CD4-positive, alpha-beta T cell (primary cell): ENCODE data around the gene RUSF1. TPM values are rescaled to one million over a fixed set of nuclear protein-coding genes. Genes with fewer than 3 reads are reported as not detected.

Experiments used
- ATAC-seq: fragments of 200-7000 bp; cut with Tn5 transposase; one replicate; pipeline ENCODE4 v1.10.0; 2022; ENCODE audit warnings: mild to moderate bottlenecking; ENCODE audit not compliant: poor library complexity
- CTCF ChIA-PET: fragments of 350-600 bp; sonication (Branson Sonifier 250); formaldehyde crosslinking; loops from one replicate; lab custom pipeline; 2021; ENCODE audit warnings: antibody characterized with exemption, inconsistent platforms; lab: Charles Lee
- POLR2A ChIA-PET: fragments of 350-600 bp; sonication (Branson Sonifier 250); formaldehyde crosslinking; loops from one replicate; lab custom pipeline; 2021; ENCODE audit warnings: antibody characterized with exemption, inconsistent platforms; lab: Charles Lee
- DNase-seq, 14 experiments: peaks; one replicate each; pipeline ENCODE4 v3.0.0-alpha.2; 2013 to 2020; ENCODE audit warnings: mixed read lengths in 2 of 14
- H3K27ac ChIP-seq, 2 donors: one replicate each; pipeline versions ENCODE4 v1.5.1 to v1.7.0; 2013; ENCODE audit warnings: low read length in 2 of 2, low read depth in 1 of 2, mild to moderate bottlenecking in 1 of 2
- H3K27me3 ChIP-seq, 2 experiments: 1 replicate in 1 of 2; 2 replicates in 1 of 2; pipeline versions ENCODE4 v1.6.1 to v1.7.0; 2013; ENCODE audit warnings: low read length in 2 of 2, control low read depth in 1 of 2, mild to moderate bottlenecking in 1 of 2, moderate library complexity in 1 of 2; ENCODE audit not compliant: insufficient read depth in 2 of 2, control insufficient read depth in 1 of 2
- H3K36me3 ChIP-seq: one replicate; pipeline ENCODE4 v1.6.1; 2013; ENCODE audit warnings: low read length, control low read depth; ENCODE audit not compliant: insufficient read depth
- H3K4me1 ChIP-seq: one replicate; pipeline ENCODE4 v1.6.1; 2013; ENCODE audit warnings: low read length, control low read depth; ENCODE audit not compliant: insufficient read depth
- H3K4me3 ChIP-seq: one replicate; pipeline ENCODE4 v1.5.1; 2013; ENCODE audit warnings: mild to moderate bottlenecking, low read length, moderate library complexity
- H3K9me3 ChIP-seq, 2 experiments: 1 replicate in 1 of 2; 2 replicates in 1 of 2; pipeline versions ENCODE4 v1.6.1 to v1.7.0; 2013; ENCODE audit warnings: low read length in 2 of 2, mild to moderate bottlenecking in 2 of 2, control low read depth in 1 of 2, moderate library complexity in 1 of 2; ENCODE audit not compliant: control insufficient read depth in 1 of 2, insufficient read depth in 1 of 2
- H3K27ac Mint-ChIP-seq: one replicate; pipeline ENCODE4 v1.8.0; 2020; ENCODE audit warnings: mixed read lengths
- H3K27me3 Mint-ChIP-seq: one replicate; pipeline ENCODE4 v1.8.0; 2021; ENCODE audit warnings: mixed read lengths
- H3K36me3 Mint-ChIP-seq: one replicate; pipeline ENCODE4 v1.8.0; 2021; ENCODE audit warnings: low read depth, mixed read lengths
- H3K4me1 Mint-ChIP-seq: one replicate; pipeline ENCODE4 v1.8.0; 2021; ENCODE audit warnings: low read depth, mixed read lengths
- H3K4me3 Mint-ChIP-seq: one replicate; pipeline ENCODE4 v1.8.0; 2020; ENCODE audit warnings: mild to moderate bottlenecking, mixed read lengths
- H3K9me3 Mint-ChIP-seq: one replicate; pipeline ENCODE4 v1.8.0; 2020; ENCODE audit warnings: mixed read lengths
- intact Hi-C, 2 experiments: fragments of 100-400 bp; cut with DNase I in 1 of 2; cut with micrococcal nuclease in 1 of 2; formaldehyde crosslinking; loops; one replicate each; pipeline versions ENCODE4 v1.15.1 to v1.9.0; 2023 to 2025; cut with DNase I, micrococcal nuclease
- total RNA-seq, 174 experiments: library from RNA in 2 of 174; stranded (reverse) in 2 of 174; gene quantifications; one replicate each; pipeline ENCODE4 v1.2.3 and lab custom pipeline; 2021 to 2026
- TF ChIP-seq, protein P1 (sequence below): fragments of 200-600 bp; IDR thresholded peaks from one replicate; pipeline ENCODE4 v1.8.0; 2022; ENCODE audit warnings: antibody characterized with exemption, mild to moderate bottlenecking

RUSF1 gene
- total RNA-seq, 2 experiments from 2014 or later = 69.2 to 73.2 TPM

DNA sequence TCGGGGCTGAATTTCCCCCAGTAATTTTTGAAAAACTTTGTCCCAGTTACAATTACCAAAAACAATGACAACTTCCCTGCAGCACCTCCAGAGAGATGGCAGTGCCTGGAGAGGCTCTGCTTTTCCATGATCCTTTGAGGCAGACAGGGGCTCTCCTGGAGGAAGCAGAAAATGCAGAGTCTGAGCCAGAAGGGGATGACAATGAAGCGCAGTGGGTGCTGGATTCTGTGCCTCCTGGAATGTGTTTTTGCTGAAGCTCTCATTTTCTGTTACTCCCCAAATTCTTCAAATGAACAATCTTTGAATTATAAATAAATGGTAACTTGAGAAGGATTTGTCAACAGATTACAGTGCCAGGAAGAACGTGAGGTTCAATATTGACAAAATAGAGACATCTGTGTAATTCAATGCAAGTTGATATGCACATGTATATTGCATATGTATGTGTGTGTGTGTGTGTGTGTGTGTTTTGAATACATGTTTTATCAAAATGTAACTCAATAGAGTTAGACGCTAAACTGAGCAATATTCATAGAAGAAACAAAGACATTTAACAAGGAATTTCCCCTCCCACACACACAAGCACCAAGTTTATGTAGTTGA, 9.7 kb upstream of the RUSF1 start:
- H3K36me3 ChIP-seq = no peaks in the 10 kb centered on the region
- DNase-seq (no peak), ATAC-seq (no peak)
- H3K4me1 Mint-ChIP-seq = no peaks in the 10 kb centered on the region
- no peak overlapping the region for H3K4me3 ChIP-seq
- no peaks in the 10 kb centered on the region for H3K27me3 Mint-ChIP-seq
- no peaks in the 10 kb centered on the region for H3K27me3 ChIP-seq
- no peak overlapping the region for H3K27ac ChIP-seq
- no peak overlapping the region for H3K27ac Mint-ChIP-seq
- no peaks in the 10 kb centered on the region for H3K4me1 ChIP-seq
- H3K4me3 Mint-ChIP-seq = no peak overlapping the region
- POLR2A ChIA-PET = no interaction called here
- TF ChIP-seq, protein P1, sequence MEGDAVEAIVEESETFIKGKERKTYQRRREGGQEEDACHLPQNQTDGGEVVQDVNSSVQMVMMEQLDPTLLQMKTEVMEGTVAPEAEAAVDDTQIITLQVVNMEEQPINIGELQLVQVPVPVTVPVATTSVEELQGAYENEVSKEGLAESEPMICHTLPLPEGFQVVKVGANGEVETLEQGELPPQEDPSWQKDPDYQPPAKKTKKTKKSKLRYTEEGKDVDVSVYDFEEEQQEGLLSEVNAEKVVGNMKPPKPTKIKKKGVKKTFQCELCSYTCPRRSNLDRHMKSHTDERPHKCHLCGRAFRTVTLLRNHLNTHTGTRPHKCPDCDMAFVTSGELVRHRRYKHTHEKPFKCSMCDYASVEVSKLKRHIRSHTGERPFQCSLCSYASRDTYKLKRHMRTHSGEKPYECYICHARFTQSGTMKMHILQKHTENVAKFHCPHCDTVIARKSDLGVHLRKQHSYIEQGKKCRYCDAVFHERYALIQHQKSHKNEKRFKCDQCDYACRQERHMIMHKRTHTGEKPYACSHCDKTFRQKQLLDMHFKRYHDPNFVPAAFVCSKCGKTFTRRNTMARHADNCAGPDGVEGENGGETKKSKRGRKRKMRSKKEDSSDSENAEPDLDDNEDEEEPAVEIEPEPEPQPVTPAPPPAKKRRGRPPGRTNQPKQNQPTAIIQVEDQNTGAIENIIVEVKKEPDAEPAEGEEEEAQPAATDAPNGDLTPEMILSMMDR = no peak
- intact Hi-C loops = no loop called here
- H3K9me3 ChIP-seq = no peaks in the 10 kb centered on the region
- H3K9me3 Mint-ChIP-seq = no peaks in the 10 kb centered on the region
- CTCF ChIA-PET = no interaction called here
- H3K36me3 Mint-ChIP-seq = no peaks in the 10 kb centered on the region

DNA sequence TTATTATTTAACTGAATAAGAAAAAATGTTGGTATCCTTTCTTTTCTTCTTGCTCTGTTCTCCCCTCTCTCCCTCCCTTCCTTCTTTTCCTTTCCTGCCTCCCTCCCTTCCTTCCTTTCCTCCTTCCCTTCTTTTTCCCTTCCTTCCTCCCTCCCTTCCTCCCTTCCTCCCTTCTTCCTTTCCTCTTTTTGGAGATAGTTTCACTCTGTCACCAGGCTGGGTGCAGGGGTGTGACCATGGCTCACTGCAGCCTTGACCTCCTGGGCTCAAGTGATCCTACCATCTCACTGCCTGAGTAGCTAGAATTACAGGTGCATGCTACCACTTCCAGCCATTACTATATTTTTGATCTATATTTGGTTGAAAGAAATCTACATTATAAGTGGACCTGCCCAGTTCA, 5.7 kb upstream of the RUSF1 start:
- intact Hi-C loops = no loop called here
- H3K36me3 ChIP-seq = no peaks in the 10 kb centered on the region
- TF ChIP-seq, protein P1 = no peak
- Mint-ChIP-seq H3K36me3 (peaks cover 5% of the 10 kb centered on the region), H3K9me3 (no peaks in the 10 kb centered on the region), H3K4me1 (peaks cover 17% of the 10 kb centered on the region), H3K27me3 (no peaks in the 10 kb centered on the region), H3K27ac (no peak overlapping the region), H3K4me3 (no peak overlapping the region)
- no peaks in the 10 kb centered on the region for H3K9me3 ChIP-seq
- ATAC-seq (no peak), DNase-seq (no peak)
- ChIA-PET CTCF (no interaction called here), POLR2A (no interaction called here)
- H3K27me3 ChIP-seq = no peaks in the 10 kb centered on the region
- no peak overlapping the region for H3K4me3 ChIP-seq
- no peak overlapping the region for H3K27ac ChIP-seq
- peaks cover 14% of the 10 kb centered on the region for H3K4me1 ChIP-seq

DNA sequence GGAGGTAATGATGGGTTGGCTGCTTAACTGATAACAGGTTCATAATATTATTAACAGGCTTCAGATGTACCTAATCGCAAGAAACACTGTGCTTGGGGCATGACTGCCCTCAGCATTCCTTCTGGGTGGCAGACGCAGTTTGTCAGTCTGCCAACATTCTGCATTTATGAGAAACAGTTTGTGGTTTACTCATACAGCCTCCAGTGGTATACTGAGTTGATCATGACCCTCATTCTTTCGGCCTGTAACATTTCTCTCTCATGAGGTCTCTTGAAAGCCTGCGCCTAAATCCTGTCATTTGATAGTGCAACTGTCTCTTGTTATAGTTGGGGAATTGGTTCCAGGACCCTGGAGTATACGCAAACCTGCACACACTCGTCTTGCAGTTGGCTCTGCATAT, 4.9 kb upstream of the RUSF1 start:
- Histone ChIP-seq H3K36me3 (no peaks in the 10 kb centered on the region), H3K27ac (no peak overlapping the region), H3K4me1 (peaks cover 19% of the 10 kb centered on the region), H3K27me3 (no peaks in the 10 kb centered on the region), H3K4me3 (no peak overlapping the region), H3K9me3 (no peaks in the 10 kb centered on the region)
- TF ChIP-seq, protein P1 = no peak
- peaks cover 24% of the 10 kb centered on the region for H3K4me1 Mint-ChIP-seq
- no peaks in the 10 kb centered on the region for H3K9me3 Mint-ChIP-seq
- no peaks in the 10 kb centered on the region for H3K27me3 Mint-ChIP-seq
- H3K4me3 Mint-ChIP-seq = no peak overlapping the region
- no peak for DNase-seq
- no peak for ATAC-seq
- intact Hi-C loops = no loop called here
- CTCF ChIA-PET = no interaction called here
- peaks cover 12% of the 10 kb centered on the region for H3K36me3 Mint-ChIP-seq
- POLR2A ChIA-PET = no interaction called here
- H3K27ac Mint-ChIP-seq = no peak overlapping the region
